Measurements from ENCODE around the gene ARHGEF1.
A peak's percentile ranks its signal among the peaks of the same experiment; 100 is the strongest.

ARHGEF1 gene

GRCh38 chr19:41895745-41896580, 13.0 kb downstream of the ARHGEF1 start:
- Histone ChIP-seq H3K9me3 (ENCODE audit: severe bottlenecking) (no peaks in the 10 kb centered on the region), H3K36me3 (peaks cover 19% of the 10 kb centered on the region), H3K4me3 (ENCODE audit: low read depth, low read length) (no peak overlapping the region), H3K27me3 (ENCODE audit: insufficient read depth, low read depth, severe bottlenecking) (no peaks in the 10 kb centered on the region), H3K27ac (peak overlapping the region; percentile 7; the same call in 1 of the 2 replicates)
- TF ChIP-seq CTCF (IDR thresholded peaks at IDR 0.05; ENCODE audit: low read depth, low read length), result peak; percentile 65
- peak; percentile 51 for DNase-seq

GRCh38 chr19:41896581-41896942, 13.6 kb downstream of the ARHGEF1 start:
- H3K36me3 ChIP-seq, result peaks cover 22% of the 10 kb centered on the region

GRCh38 chr19:41897181-41897580, 14.2 kb downstream of the ARHGEF1 start:
- no peak overlapping the region for H3K4me3 ChIP-seq (ENCODE audit: low read depth, low read length)
- H3K27ac ChIP-seq, result no peak overlapping the region
- peaks cover 26% of the 10 kb centered on the region for H3K36me3 ChIP-seq
- TF ChIP-seq CTCF (IDR thresholded peaks at IDR 0.05; ENCODE audit: low read depth, low read length), result no peak
- H3K27me3 ChIP-seq (ENCODE audit: insufficient read depth, low read depth, severe bottlenecking), result no peaks in the 10 kb centered on the region
- no peaks in the 10 kb centered on the region for H3K9me3 ChIP-seq (ENCODE audit: severe bottlenecking)
- DNase-seq, result no peak

More at GRCh38 chr19:41896581-41896942, 13.6 kb downstream of the ARHGEF1 start:
- TF ChIP-seq CTCF (IDR thresholded peaks at IDR 0.05; ENCODE audit: low read depth, low read length), result no peak
- H3K27me3 ChIP-seq (ENCODE audit: insufficient read depth, low read depth, severe bottlenecking), result no peaks in the 10 kb centered on the region
- H3K27ac ChIP-seq, result no peak overlapping the region
- no peak for DNase-seq
- H3K4me3 ChIP-seq (ENCODE audit: low read depth, low read length), result no peak overlapping the region
- H3K9me3 ChIP-seq (ENCODE audit: severe bottlenecking), result no peaks in the 10 kb centered on the region

- H3K4me3 ChIP-seq (ENCODE audit: low read depth, low read length), result no peak overlapping the region
- no peaks in the 10 kb centered on the region for H3K27me3 ChIP-seq (ENCODE audit: insufficient read depth, low read depth, severe bottlenecking)
- DNase-seq, result no peak
- TF ChIP-seq CTCF (IDR thresholded peaks at IDR 0.05; ENCODE audit: low read depth, low read length), result no peak
- no peak overlapping the region for H3K27ac ChIP-seq
- no peaks in the 10 kb centered on the region for H3K9me3 ChIP-seq (ENCODE audit: severe bottlenecking)
- peaks cover 30% of the 10 kb centered on the region for H3K36me3 ChIP-seq
These were observed 14.8 kb downstream of the ARHGEF1 start for GRCh38 chr19:41897820-41898219.

GRCh38 chr19:41898235-41898634, 15.3 kb downstream of the ARHGEF1 start:
- Histone ChIP-seq H3K27me3 (ENCODE audit: insufficient read depth, low read depth, severe bottlenecking) (no peaks in the 10 kb centered on the region), H3K9me3 (ENCODE audit: severe bottlenecking) (no peaks in the 10 kb centered on the region), H3K4me3 (ENCODE audit: low read depth, low read length) (no peak overlapping the region), H3K27ac (no peak overlapping the region), H3K36me3 (peaks cover 32% of the 10 kb centered on the region)
- TF ChIP-seq CTCF (IDR thresholded peaks at IDR 0.05; ENCODE audit: low read depth, low read length), result no peak
- no peak for DNase-seq

Data from WERI-Rb-1 (cell line).